K562 (cell line): ENCODE data around the gene LUC7L3. TPM values are rescaled to one million over a fixed set of nuclear protein-coding genes. Genes with fewer than 3 reads are reported as not detected.

Source experiments
- BCOR ChIP-seq: fragments of 450-650 bp; IDR thresholded peaks from 2 replicates; pipeline ENCODE4 v1.6.1; 2016
- NR2C1 ChIP-seq, 2 experiments: fragments of 450-650 bp; IDR thresholded peaks; 2 replicates each; pipeline ENCODE4 v1.6.1; 2017; ENCODE audit warnings: mild to moderate bottlenecking in 2 of 2, antibody characterized with exemption in 1 of 2, inconsistent platforms in 1 of 2, missing compliant biosample characterization in 1 of 2, missing genetic modification characterization in 1 of 2
- TBL1XR1 ChIP-seq, 2 experiments: IDR thresholded peaks; 2 replicates each; pipeline ENCODE4 v1.6.1; 2012; ENCODE audit warnings: improper control_type of control experiment in 2 of 2, low read length in 2 of 2, mild to moderate bottlenecking in 1 of 2
- ZNF445 ChIP-seq: fragments of 250-450 bp; sonication (Bioruptor Pico); IDR thresholded peaks from 2 replicates; pipeline ENCODE4 v1.4.0; 2020; ENCODE audit warnings: low read depth, mild to moderate bottlenecking, moderate library complexity
- polyA plus RNA-seq, 8 experiments: library from polyadenylated mRNA; depleted of rRNA in 4 of 8; stranded (reverse) in 5 of 8; unstranded in 3 of 8; fragments of >200 nt; fragmentation: Nextera tagmentation in 2 of 8; fragmentation: Illumina TruSeq in 1 of 8; extraction: Ambion mirVana in 2 of 8; extraction: Trizol in 1 of 8; gene quantifications; 2 replicates each; pipeline versions ENCODE4 v1.2.1 to v1.2.3, GENCODE V29; 2011 to 2014; ENCODE audit warnings: inconsistent platforms in 1 of 8, missing spikeins in 1 of 8
- total RNA-seq, 7 experiments: library from RNA; depleted of rRNA in 6 of 7; stranded (reverse); fragments of >200 nt in 6 of 7; fragmentation: Illumina TruSeq in 2 of 7; extraction: Trizol in 2 of 7; gene quantifications; 2 replicates each; pipeline versions ENCODE4 v1.2.1 to v1.2.3, GENCODE V29; 2011 to 2021; ENCODE audit warnings: low replicate concordance in 1 of 7
- TF ChIP-seq, protein P1 (sequence below), 2 experiments: IDR thresholded peaks in 1 of 2; conservative IDR thresholded peaks in 1 of 2; 2 replicates each; pipeline ENCODE4 v1.6.1; 2016; ENCODE audit warnings: low read depth in 2 of 2, mild to moderate bottlenecking in 1 of 2, missing compliant biosample characterization in 1 of 2, missing genetic modification characterization in 1 of 2, moderate library complexity in 1 of 2
- TF ChIP-seq, protein P2 (sequence below): fragments of 450-650 bp; IDR thresholded peaks from 2 replicates; pipeline ENCODE4 v1.6.1; 2016; ENCODE audit warnings: missing biosample characterization, missing genetic modification characterization
- TF ChIP-seq, protein P3 (sequence below), 2 experiments: fragments of 450-650 bp in 1 of 2; sonication (generic) in 1 of 2; formaldehyde crosslinking in 1 of 2; IDR thresholded peaks; 2 replicates each; pipeline versions ENCODE4 v1.7.1 to v1.9.0; 2016 to 2022; ENCODE audit warnings: inconsistent platforms in 1 of 2, mild to moderate bottlenecking in 1 of 2, missing genetic modification reagents in 1 of 2

Gene LUC7L3
- total and polyA plus RNA-seq, 9 of the 15 experiments (the other 6 are each of a cell fraction or from before 2014, with no cell fraction given), result 80.8 to 284 (median 127) TPM

DNA sequence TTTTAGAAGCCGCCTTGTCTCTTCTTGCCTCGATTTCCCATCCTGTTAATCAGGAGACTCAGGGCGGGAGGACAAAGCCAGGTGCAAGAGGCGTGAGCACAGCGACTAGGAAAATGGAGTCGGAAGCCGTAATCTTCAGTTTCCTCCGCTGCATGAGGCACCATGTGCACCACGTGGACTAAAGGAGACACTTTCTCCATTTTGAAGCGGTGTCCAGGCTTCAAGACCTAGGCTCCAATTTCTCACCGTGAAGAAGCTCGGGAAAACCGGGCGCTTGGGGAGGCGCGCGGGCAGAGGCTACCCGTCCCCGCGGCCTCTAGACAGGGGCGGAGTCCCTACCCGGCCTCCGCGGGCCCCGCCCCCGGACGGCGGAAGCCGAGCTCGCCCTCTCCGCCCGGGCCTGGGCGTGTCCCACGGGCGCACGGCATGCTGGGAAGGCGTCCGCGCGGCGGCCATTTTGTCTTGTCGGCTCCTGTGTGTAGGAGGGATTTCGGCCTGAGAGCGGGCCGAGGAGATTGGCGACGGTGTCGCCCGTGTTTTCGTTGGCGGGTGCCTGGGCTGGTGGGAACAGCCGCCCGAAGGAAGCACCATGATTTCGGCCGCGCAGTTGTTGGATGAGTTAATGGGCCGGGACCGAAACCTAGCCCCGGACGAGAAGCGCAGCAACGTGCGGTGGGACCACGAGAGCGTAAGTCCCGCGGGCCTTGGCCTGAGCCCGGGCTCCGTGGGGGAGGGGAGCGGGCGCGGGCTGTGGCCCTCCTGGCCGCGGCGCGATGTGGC, at the start of gene LUC7L3 (continued):
- TF ChIP-seq TBL1XR1 (IDR thresholded peaks at IDR 0.05; ENCODE audit: low read length in 2 of 2), result peak; percentile 29 to 54; a peak in 1 of 4 replicates
- no peak for TF ChIP-seq ZNF445 (CRISPR knock-in tag)
- TF ChIP-seq NR2C1 (IDR thresholded peaks at IDR 0.05), result no peak
- TF ChIP-seq NR2C1 (tag; IDR thresholded peaks at IDR 0.05), result 0 out of 2 replicates have a peak, but pooled peaks have one; percentile 25
- TF ChIP-seq, protein P1, sequence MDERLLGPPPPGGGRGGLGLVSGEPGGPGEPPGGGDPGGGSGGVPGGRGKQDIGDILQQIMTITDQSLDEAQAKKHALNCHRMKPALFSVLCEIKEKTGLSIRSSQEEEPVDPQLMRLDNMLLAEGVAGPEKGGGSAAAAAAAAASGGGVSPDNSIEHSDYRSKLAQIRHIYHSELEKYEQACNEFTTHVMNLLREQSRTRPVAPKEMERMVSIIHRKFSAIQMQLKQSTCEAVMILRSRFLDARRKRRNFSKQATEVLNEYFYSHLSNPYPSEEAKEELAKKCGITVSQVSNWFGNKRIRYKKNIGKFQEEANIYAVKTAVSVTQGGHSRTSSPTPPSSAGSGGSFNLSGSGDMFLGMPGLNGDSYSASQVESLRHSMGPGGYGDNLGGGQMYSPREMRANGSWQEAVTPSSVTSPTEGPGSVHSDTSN (CRISPR knock-in tag; IDR thresholded peaks at IDR 0.05; ENCODE audit: low read depth), result no peak
- TF ChIP-seq, protein P1 (tag; conservative IDR thresholded peaks at IDR 0.05; ENCODE audit: low read depth), result no peak
- TF ChIP-seq, protein P2, sequence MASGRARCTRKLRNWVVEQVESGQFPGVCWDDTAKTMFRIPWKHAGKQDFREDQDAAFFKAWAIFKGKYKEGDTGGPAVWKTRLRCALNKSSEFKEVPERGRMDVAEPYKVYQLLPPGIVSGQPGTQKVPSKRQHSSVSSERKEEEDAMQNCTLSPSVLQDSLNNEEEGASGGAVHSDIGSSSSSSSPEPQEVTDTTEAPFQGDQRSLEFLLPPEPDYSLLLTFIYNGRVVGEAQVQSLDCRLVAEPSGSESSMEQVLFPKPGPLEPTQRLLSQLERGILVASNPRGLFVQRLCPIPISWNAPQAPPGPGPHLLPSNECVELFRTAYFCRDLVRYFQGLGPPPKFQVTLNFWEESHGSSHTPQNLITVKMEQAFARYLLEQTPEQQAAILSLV (tag), result peak; percentile 24; the same call in 1 of the 2 replicates
- no peak; the same call in none of the 2 replicates for TF ChIP-seq BCOR
- TF ChIP-seq, protein P3, sequence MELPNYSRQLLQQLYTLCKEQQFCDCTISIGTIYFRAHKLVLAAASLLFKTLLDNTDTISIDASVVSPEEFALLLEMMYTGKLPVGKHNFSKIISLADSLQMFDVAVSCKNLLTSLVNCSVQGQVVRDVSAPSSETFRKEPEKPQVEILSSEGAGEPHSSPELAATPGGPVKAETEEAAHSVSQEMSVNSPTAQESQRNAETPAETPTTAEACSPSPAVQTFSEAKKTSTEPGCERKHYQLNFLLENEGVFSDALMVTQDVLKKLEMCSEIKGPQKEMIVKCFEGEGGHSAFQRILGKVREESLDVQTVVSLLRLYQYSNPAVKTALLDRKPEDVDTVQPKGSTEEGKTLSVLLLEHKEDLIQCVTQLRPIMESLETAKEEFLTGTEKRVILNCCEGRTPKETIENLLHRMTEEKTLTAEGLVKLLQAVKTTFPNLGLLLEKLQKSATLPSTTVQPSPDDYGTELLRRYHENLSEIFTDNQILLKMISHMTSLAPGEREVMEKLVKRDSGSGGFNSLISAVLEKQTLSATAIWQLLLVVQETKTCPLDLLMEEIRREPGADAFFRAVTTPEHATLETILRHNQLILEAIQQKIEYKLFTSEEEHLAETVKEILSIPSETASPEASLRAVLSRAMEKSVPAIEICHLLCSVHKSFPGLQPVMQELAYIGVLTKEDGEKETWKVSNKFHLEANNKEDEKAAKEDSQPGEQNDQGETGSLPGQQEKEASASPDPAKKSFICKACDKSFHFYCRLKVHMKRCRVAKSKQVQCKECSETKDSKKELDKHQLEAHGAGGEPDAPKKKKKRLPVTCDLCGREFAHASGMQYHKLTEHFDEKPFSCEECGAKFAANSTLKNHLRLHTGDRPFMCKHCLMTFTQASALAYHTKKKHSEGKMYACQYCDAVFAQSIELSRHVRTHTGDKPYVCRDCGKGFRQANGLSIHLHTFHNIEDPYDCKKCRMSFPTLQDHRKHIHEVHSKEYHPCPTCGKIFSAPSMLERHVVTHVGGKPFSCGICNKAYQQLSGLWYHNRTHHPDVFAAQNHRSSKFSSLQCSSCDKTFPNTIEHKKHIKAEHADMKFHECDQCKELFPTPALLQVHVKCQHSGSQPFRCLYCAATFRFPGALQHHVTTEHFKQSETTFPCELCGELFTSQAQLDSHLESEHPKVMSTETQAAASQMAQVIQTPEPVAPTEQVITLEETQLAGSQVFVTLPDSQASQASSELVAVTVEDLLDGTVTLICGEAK (IDR thresholded peaks at IDR 0.05), result peak; percentile 59; the same call in 1 of the 2 replicates
- TF ChIP-seq, protein P3 (CRISPR knock-in tag; IDR thresholded peaks at IDR 0.05), result no peak
